Measurements from ENCODE around the gene BMPR1B.

The BMPR1B gene

DNA sequence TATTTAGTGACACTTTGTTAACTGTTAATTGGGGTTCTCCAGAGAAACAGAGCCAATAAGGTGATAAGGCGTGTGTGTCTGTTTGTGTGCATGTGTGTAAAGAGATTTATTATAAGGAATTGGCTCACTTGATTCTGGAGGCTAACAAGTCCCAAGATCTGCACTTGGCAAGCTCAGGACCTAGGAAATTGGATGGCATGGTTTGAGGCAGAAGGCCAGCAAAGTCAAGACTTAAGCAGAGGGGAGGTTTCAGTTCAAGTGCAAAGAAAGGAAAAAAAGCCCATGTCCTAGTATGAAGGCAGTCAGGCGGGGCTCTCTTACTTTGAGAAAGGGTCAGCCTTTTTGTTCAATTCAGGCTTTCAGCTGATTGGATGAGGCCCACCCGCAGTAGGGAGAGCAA, 314.1 kb downstream of the BMPR1B start:
- no peak for ATAC-seq (ENCODE audit: insufficient read depth, low read depth)
- Histone ChIP-seq H3K9me3 (ENCODE audit: insufficient read depth, low read length, severe bottlenecking) (no peaks in the 10 kb centered on the region), H3K4me1 (ENCODE audit: insufficient read depth, low read length) (peaks cover 53% of the 10 kb centered on the region), H3K79me2 (ENCODE audit: insufficient read depth, low read length) (peaks cover 96% of the 10 kb centered on the region), H3K36me3 (ENCODE audit: insufficient read depth, low read length) (peaks cover 24% of the 10 kb centered on the region), H2AFZ (ENCODE audit: low read depth, low read length) (no peak overlapping the region), H3K27me3 (ENCODE audit: insufficient read depth, low read length, poor library complexity) (no peaks in the 10 kb centered on the region), H3K4me3 (ENCODE audit: low read depth in 1 of 2, low read length in 2 of 2) (no peak overlapping the region), H3K4me2 (ENCODE audit: insufficient read depth, low read length) (no peak overlapping the region), H3K9ac (ENCODE audit: low read depth, low read length) (no peak overlapping the region), H4K20me1 (ENCODE audit: insufficient read depth, low read length) (no peaks in the 10 kb centered on the region), H3K27ac (ENCODE audit: low read length) (peak overlapping the region; percentile 27; the same call in 1 of the 2 replicates)
- DNase-seq = no peak
- TF ChIP-seq, protein P1, sequence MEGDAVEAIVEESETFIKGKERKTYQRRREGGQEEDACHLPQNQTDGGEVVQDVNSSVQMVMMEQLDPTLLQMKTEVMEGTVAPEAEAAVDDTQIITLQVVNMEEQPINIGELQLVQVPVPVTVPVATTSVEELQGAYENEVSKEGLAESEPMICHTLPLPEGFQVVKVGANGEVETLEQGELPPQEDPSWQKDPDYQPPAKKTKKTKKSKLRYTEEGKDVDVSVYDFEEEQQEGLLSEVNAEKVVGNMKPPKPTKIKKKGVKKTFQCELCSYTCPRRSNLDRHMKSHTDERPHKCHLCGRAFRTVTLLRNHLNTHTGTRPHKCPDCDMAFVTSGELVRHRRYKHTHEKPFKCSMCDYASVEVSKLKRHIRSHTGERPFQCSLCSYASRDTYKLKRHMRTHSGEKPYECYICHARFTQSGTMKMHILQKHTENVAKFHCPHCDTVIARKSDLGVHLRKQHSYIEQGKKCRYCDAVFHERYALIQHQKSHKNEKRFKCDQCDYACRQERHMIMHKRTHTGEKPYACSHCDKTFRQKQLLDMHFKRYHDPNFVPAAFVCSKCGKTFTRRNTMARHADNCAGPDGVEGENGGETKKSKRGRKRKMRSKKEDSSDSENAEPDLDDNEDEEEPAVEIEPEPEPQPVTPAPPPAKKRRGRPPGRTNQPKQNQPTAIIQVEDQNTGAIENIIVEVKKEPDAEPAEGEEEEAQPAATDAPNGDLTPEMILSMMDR (IDR thresholded peaks at IDR 0.05; ENCODE audit: borderline replicate concordance, extremely low read depth, low read length, poor library complexity, severe bottlenecking) = no peak
- TF ChIP-seq EZH2 (IDR thresholded peaks at IDR 0.05; ENCODE audit: borderline replicate concordance, low read depth, low read length, severe bottlenecking) = no peak

DNA sequence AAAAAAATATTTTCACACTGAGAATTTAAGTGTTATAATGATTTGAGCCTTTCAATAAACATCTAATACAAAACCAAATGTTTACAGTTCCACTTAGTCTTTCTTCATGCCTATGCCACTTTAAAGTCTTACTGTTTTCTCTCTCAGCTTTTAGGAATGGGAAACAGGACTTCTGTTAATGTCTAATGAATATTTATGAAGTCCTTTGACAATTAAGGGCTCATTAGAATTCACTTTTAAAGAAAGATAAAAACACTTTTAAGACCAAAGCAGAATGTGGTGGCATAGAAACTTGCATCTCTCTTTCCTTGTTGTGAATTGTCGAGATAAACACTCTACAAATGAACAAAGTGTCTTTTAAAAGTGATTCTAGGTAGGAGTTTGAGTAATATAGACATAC, 315.9 kb downstream of the BMPR1B start:
- no peaks in the 10 kb centered on the region for H3K9me3 ChIP-seq (ENCODE audit: insufficient read depth, low read length, severe bottlenecking)
- DNase-seq = no peak
- no peak overlapping the region for H3K4me3 ChIP-seq (ENCODE audit: low read depth in 1 of 2, low read length in 2 of 2)
- TF ChIP-seq, protein P1 (IDR thresholded peaks at IDR 0.05; ENCODE audit: borderline replicate concordance, extremely low read depth, low read length, poor library complexity, severe bottlenecking) = no peak
- TF ChIP-seq EZH2 (IDR thresholded peaks at IDR 0.05; ENCODE audit: borderline replicate concordance, low read depth, low read length, severe bottlenecking) = no peak
- no peak overlapping the region for H3K9ac ChIP-seq (ENCODE audit: low read depth, low read length)
- H2AFZ ChIP-seq (ENCODE audit: low read depth, low read length) = no peak overlapping the region
- H3K79me2 ChIP-seq (ENCODE audit: insufficient read depth, low read length) = peaks cover 96% of the 10 kb centered on the region
- H3K36me3 ChIP-seq (ENCODE audit: insufficient read depth, low read length) = peaks cover 11% of the 10 kb centered on the region
- no peak overlapping the region for H3K4me2 ChIP-seq (ENCODE audit: insufficient read depth, low read length)
- no peak for ATAC-seq (ENCODE audit: insufficient read depth, low read depth)
- H3K27ac ChIP-seq (ENCODE audit: low read length) = no peak overlapping the region
- H3K4me1 ChIP-seq (ENCODE audit: insufficient read depth, low read length) = peaks cover 46% of the 10 kb centered on the region
- no peaks in the 10 kb centered on the region for H3K27me3 ChIP-seq (ENCODE audit: insufficient read depth, low read length, poor library complexity)
- H4K20me1 ChIP-seq (ENCODE audit: insufficient read depth, low read length) = no peaks in the 10 kb centered on the region

DNA sequence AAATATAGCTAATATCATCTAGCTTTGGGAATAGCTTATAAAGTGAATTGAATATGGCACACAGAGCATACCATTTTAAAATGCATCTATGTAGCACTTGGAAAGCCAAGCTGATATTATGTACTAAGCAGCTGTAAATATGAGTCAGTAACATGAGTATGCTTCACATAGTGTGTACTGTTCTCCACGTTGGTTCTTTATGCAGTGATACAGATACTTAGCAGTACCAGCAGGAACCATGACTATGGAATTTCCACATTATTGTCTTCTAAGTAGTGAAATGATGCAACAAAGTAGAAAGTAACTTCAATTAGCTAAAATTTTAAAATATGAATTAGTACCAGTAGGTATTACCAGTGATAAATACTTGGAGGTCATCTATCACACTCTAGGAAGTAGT, 320.1 kb downstream of the BMPR1B start:
- H3K4me1 ChIP-seq (ENCODE audit: insufficient read depth, low read length) = peaks cover 59% of the 10 kb centered on the region
- no peak for DNase-seq
- H3K79me2 ChIP-seq (ENCODE audit: insufficient read depth, low read length) = peaks cover 85% of the 10 kb centered on the region
- no peak overlapping the region for H3K4me2 ChIP-seq (ENCODE audit: insufficient read depth, low read length)
- H4K20me1 ChIP-seq (ENCODE audit: insufficient read depth, low read length) = no peaks in the 10 kb centered on the region
- no peaks in the 10 kb centered on the region for H3K9me3 ChIP-seq (ENCODE audit: insufficient read depth, low read length, severe bottlenecking)
- H3K4me3 ChIP-seq (ENCODE audit: low read depth in 1 of 2, low read length in 2 of 2) = no peak overlapping the region
- H3K36me3 ChIP-seq (ENCODE audit: insufficient read depth, low read length) = peaks cover 8% of the 10 kb centered on the region; the same call in 1 of the 2 replicates
- H3K27ac ChIP-seq (ENCODE audit: low read length) = peak overlapping the region; percentile 28; the same call in 1 of the 2 replicates
- no peak overlapping the region for H2AFZ ChIP-seq (ENCODE audit: low read depth, low read length)
- ATAC-seq (ENCODE audit: insufficient read depth, low read depth) = no peak
- H3K27me3 ChIP-seq (ENCODE audit: insufficient read depth, low read length, poor library complexity) = no peaks in the 10 kb centered on the region
- no peak overlapping the region for H3K9ac ChIP-seq (ENCODE audit: low read depth, low read length)
- TF ChIP-seq, protein P1 (IDR thresholded peaks at IDR 0.05; ENCODE audit: borderline replicate concordance, extremely low read depth, low read length, poor library complexity, severe bottlenecking) = no peak
- no peak for TF ChIP-seq EZH2 (IDR thresholded peaks at IDR 0.05; ENCODE audit: borderline replicate concordance, low read depth, low read length, severe bottlenecking)

All from DND-41 (cell line).